SK-N-SH (cell line): ENCODE results near the gene ABI1.

Experiments
- CTCF ChIP-seq: fragments of 200-600 bp; sonication (generic); IDR thresholded peaks from 2 replicates; pipeline ENCODE4 v1.6.1; 2017; ENCODE audit warnings: antibody characterized with exemption, mild to moderate bottlenecking, moderate library complexity
- EP300 ChIP-seq, 2 experiments: IDR thresholded peaks; 2 replicates each; pipeline versions ENCODE4 v1.4.0 to v1.6.1; 2012; ENCODE audit warnings: borderline replicate concordance in 1 of 2, low read depth in 1 of 2, low read length in 1 of 2
- JUND ChIP-seq: IDR thresholded peaks from 2 replicates; pipeline ENCODE4 v1.4.0; 2012
- MAX ChIP-seq: IDR thresholded peaks from 2 replicates; pipeline ENCODE4 v1.4.0; 2012; ENCODE audit warnings: low read depth
- POLR2AphosphoS5 ChIP-seq: IDR thresholded peaks from 2 replicates; pipeline ENCODE4 v1.6.1; 2012; ENCODE audit warnings: low read depth, low read length
- RFX5 ChIP-seq: IDR thresholded peaks from 2 replicates; pipeline ENCODE4 v1.6.1; 2012; ENCODE audit warnings: mild to moderate bottlenecking, improper control_type of control experiment, low read length
- RXRA ChIP-seq: IDR thresholded peaks from 2 replicates; pipeline ENCODE4 v1.4.0; 2012; ENCODE audit warnings: low read depth, mild to moderate bottlenecking, borderline replicate concordance
- TAF1 ChIP-seq: IDR thresholded peaks from 2 replicates; pipeline ENCODE4 v1.6.1; 2012; ENCODE audit warnings: low read depth, mild to moderate bottlenecking, low read length, moderate library complexity, borderline replicate concordance
- ZBTB33 ChIP-seq: IDR thresholded peaks from 2 replicates; pipeline ENCODE4 v1.4.0; 2012; ENCODE audit warnings: low read depth, borderline replicate concordance

GRCh38 chr10:26741368-26741767 lies 119.4 kb downstream of the ABI1 start:
- TF ChIP-seq RFX5 = no peak
- no peak for TF ChIP-seq CTCF
- no peak for TF ChIP-seq ZBTB33
- no peak for TF ChIP-seq TAF1
- TF ChIP-seq JUND = no peak
- TF ChIP-seq RXRA = no peak
- TF ChIP-seq MAX = no peak
- TF ChIP-seq POLR2AphosphoS5 = no peak
- TF ChIP-seq EP300 (IDR thresholded peaks at IDR 0.05; ENCODE audit: borderline replicate concordance in 1 of 2, low read depth in 1 of 2, low read length in 1 of 2) = no peak
